HFF-Myc (cell line): ENCODE results near the gene SUCLG2.
"Not testable (repeated sequence)": the region's sequence is repeated elsewhere in the genome, so short reads cannot be mapped to it uniquely, and the experiment has no call there.

Source experiments
- DNase-seq: peaks from one replicate; pipeline ENCODE4 v3.0.0-alpha.2; 2011; ENCODE audit warnings: low read depth; ENCODE audit errors: extremely low read depth
- H3K4me3 ChIP-seq: replicated peaks from 2 replicates; pipeline ENCODE4 v1.5.1; 2011; ENCODE audit warnings: low read depth, mild to moderate bottlenecking, control low read depth, low read length
- CTCF ChIP-seq: IDR thresholded peaks from 2 replicates; pipeline ENCODE4 v1.5.1; 2012; ENCODE audit warnings: mild to moderate bottlenecking, low read depth, low read length, control low read depth; ENCODE audit errors: missing control alignments

SUCLG2 gene

GRCh38 chr3:67598814-67599556 lies 55.4 kb downstream of the SUCLG2 start:
- H3K4me3 ChIP-seq, result no peak overlapping the region
- DNase-seq, result no peak
- no peak for TF ChIP-seq CTCF

- no peak for DNase-seq
- no peak overlapping the region for H3K4me3 ChIP-seq
- no peak for TF ChIP-seq CTCF
Observed at GRCh38 chr3:67595424-67595823, 59.0 kb downstream of the SUCLG2 start.

- no peak for DNase-seq
- TF ChIP-seq CTCF, result no peak
- H3K4me3 ChIP-seq, result no peak overlapping the region
Observed at GRCh38 chr3:67593761-67594234, 60.6 kb downstream of the SUCLG2 start.

- H3K4me3 ChIP-seq, result no peak overlapping the region
- TF ChIP-seq CTCF, result no peak
- DNase-seq, result no peak
Observed at GRCh38 chr3:67592057-67592456, 62.4 kb downstream of the SUCLG2 start.

GRCh38 chr3:67587811-67588210 lies 66.6 kb downstream of the SUCLG2 start:
- no peak for TF ChIP-seq CTCF
- no peak overlapping the region for H3K4me3 ChIP-seq
- DNase-seq, result no peak

- no peak for DNase-seq
- TF ChIP-seq CTCF, result no peak
- no peak overlapping the region for H3K4me3 ChIP-seq
Observed at GRCh38 chr3:67587301-67587700, 67.1 kb downstream of the SUCLG2 start.

- H3K4me3 ChIP-seq, DNase-seq: not testable (repeated sequence)
Observed at GRCh38 chr3:67584608-67585007, 69.8 kb downstream of the SUCLG2 start.
